Measurements from ENCODE around the gene NXPE1.
"Not testable (repeated sequence)": the region's sequence is repeated elsewhere in the genome, so short reads cannot be mapped to it uniquely, and the experiment has no call there.

Gene NXPE1

DNA sequence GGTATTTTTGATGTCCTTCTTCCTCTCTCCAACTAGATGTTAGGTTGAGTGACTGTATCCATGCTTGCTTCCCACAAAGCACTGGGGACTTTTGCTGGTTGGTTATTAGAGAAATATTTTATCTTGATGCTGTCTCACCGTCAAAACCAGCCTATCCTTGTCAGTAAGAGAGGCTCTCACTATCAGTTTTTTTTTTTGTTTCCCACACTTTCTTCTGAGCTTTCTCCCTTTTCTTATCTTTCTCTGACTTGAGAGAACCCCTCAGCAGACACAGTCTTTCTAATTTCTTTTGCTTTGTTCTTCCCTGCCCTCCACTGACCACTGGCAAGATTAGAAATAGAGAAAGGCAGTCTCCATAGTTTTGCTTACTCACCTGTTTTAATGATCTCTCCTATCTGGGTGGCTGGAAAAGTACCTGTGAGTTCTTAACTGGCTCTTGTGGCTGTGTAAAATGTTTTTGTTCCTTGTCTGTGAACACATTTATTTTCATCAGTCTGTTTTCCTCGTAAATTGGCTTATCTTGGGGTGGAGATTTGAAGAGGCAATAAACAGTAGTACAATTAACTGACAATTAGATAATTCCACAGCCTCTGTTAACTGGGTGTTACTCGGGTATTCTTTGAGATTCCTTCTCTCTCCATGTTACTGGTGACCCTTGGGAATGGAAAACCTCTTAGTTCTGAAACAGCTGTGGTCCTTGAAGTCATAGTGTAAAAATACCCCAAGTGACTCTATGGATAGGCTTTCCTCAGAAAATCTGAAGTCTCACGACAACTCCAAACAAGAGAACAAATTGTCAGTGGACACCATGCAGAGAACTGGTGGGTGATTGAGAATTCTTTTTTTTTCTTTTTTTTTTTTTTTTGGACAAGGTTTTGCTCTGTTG, at the start of gene NXPE1:
TSS of gene NXPE1 (minus strand) at position 457 of the 886 bp plus-strand sequence. CDS start 8,680 bp downstream, outside the sequence.
- DNase-seq (ENCODE audit: low spot score) = no peak

DNA sequence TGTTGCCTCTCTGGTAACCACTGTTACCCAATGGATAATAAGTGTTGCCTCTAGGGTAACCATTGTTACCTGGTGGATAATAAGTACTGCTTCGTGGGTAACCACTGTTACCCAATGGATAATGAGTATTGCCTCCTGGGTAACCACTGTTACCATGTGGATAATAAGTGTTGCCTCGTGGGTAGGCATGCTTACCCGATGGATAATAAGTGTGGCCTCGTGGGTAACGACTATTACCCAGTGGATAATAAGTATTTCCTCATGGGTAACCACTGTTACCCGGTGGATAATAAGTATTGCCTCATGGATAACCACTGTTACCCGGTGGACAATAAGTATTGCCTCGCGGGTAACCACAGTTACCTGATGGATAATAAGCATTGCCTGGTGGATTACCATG, 49.7 kb upstream of the NXPE1 start:
- DNase-seq (ENCODE audit: low spot score) = no peak

GRCh38 chr11:114608605-114609004, 48.9 kb upstream of the NXPE1 start:
- DNase-seq (ENCODE audit: low spot score) = not testable (repeated sequence)

DNA sequence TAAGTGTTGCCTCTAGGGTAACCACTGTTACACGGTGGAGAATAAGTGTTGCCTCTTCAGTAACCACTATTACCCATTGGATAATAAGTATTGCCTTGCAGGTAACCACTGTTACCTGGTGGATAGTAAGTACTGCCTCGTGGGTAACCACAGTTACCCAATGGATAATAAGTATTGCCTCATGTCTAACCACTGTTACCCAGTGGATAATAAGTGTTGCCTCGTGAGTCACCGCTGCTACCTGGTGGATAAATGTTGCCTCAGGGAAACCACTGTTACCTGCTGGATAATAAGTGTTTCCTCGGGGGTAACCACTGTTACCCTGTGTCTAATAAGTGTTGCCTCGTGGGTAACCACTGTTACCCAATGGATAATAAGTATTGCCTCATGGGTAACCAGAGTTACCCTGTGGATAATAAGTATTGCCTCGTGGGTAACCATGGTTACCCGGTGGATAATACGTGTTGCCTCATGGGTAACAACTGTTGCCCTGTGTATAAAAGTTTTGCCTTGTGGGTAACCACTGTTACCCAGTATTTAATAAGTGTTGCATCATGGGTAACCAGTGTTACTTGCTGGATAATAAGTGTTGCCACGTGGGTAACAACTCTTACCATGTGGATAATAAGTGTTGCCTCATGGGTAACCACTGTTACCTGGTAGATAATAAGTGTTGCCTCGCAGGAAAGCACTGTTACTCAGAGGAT, 48.2 kb upstream of the NXPE1 start:
- DNase-seq (ENCODE audit: low spot score) = no peak

- DNase-seq (ENCODE audit: low spot score) = not testable (repeated sequence)
Observed at GRCh38 chr11:114606802-114607075, 47.1 kb upstream of the NXPE1 start.

- DNase-seq (ENCODE audit: low spot score) = no peak
Observed at GRCh38 chr11:114606003-114606801, 46.5 kb upstream of the NXPE1 start.

DNA sequence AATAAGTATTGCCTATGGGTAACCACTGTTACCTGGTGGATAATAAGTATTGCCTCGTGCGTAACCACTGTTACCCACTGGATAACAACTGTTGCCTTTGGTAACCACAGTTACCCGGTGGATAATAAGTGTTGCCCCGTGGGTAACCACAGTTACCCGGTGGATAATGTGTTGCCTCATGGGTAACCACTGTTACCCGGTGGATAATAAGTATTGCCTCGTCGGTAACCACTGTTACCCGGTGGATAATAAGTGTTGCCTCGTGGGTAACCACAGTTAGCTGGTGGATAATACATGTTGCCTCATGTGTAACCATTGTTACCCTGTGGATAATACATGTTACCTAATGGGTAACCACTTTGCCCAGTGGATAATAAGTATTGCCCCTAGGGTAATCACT, 45.7 kb upstream of the NXPE1 start:
- no peak for DNase-seq (ENCODE audit: low spot score)

DNA sequence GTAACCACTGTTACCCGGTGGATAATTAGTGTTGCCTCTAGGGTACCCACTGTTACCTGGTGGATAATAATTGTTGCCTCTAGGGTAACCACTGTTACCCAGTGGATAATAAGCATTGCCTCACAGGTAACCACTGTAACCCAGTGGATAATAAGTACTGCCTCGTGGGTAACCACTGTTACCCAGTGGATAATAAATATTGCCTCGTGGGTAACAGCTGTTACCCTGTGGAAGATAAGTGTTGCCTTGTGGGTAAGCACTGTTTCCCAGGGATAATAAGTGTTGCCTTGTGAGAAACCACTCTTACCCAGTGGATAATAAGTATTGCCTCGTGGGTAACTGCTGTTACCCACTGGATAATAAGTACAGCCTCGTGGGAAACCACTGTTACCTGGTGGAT, 45.2 kb upstream of the NXPE1 start:
- DNase-seq (ENCODE audit: low spot score) = no peak

DNA sequence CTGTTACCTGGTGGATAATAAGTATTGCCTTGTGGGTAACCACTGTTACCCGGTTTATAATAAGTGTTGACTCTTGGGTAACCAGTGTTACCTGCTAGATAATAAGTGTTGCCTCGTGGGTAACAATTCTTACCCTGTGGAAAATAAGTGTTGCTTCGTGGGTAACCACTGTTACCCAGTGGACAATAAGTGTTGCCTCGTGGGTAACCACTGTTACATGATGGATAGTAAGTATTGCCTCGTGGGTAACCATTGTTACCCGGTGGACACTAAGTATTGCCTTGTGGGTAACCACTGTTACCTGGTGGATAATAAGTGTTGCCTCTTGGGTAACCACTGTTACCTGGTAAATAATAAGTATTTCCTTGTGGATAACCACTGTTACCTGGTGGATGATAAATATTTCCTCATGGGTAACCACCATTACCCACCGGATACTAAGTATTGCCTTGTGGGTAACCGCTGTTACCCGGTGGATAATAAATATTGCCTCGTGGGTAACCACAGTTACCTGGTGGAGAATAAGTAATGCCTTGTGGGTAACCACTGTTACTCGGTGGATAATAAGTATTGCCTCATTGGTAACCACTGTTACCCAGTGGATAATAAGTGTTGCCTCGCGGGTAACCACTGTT, 44.6 kb upstream of the NXPE1 start:
- DNase-seq (ENCODE audit: low spot score) = no peak

DNA sequence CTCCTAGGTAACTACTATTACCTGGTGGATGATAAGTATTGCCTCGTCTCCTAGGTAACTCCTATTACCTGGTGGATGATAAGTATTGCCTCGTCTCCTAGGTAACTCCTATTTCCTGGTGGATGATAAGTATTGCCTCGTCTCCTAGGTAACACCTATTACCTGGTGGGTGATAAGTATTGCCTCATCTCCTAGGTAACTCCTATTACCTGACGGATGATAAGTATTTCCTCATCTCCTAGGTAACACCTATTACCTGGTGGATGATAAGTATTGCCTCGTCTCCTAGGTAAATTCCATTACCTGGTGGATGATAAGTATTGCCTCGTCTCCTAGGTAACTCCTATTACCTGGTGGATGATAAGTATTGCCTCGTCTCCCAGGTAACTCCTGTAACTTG, 43.5 kb upstream of the NXPE1 start:
- DNase-seq (ENCODE audit: low spot score) = not testable (repeated sequence)

DNA sequence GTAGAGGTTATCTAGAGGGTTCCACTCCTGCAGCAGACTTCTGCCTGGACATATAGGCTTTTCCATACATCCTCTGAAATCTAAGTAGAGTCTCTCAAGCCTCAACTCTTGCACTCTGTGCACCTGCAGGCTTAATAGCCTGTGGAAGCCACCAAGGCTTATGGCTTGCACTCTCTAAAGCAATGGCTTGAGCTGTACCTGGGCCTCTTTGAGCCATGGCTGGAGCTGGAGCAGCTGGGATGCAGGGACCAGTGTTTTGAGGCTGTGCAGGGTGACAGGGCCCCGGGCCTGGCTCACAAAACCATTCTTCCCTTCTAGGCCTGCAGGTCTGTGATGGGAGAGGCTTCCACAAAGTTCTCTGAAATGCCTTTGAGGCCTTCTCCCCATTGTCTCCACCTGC, 38.8 kb upstream of the NXPE1 start:
- DNase-seq (ENCODE audit: low spot score) = no peak

DNA sequence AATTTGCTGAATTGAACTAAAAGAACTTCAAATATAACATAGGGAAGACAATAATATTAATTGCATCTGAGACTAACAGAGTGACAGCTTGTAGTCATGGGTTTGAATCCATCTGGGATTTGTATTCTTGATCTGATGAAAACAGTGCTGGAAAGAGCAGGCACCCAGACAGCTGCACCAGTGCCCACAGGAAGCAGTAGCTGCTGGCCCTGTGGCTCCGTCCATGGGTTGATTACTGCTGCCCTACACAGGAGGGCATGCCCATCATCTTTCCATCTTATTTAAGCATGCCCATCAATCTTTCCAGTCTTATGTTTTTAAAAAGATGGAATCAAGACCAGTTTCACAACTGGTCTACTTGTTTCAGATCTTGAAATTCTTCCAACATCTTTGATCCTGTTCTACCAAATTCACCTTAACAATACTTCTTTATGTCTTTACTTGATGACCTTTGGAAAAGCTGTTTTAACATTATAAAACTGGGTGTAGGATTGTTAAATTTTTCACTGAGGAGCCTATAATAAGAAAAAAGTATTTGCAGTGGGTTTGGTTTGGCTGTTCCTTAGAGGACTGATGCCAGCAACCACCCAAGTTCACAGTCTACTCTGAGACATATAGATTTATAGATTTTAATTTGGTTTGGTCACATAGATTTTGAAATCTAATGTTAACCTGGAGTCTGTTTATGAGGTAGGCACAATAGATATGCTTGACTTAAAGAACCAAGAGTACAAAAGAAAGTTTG, 36.7 kb upstream of the NXPE1 start:
- no peak for DNase-seq (ENCODE audit: low spot score)

- DNase-seq (ENCODE audit: low spot score) = no peak
Observed at GRCh38 chr11:114595571-114595970, 35.9 kb upstream of the NXPE1 start, which contains the start of gene NXPE4. NXPE4 (minus strand) TSS chr11:114595786; CDS start chr11:114594759, 1,027 bp downstream.

DNA sequence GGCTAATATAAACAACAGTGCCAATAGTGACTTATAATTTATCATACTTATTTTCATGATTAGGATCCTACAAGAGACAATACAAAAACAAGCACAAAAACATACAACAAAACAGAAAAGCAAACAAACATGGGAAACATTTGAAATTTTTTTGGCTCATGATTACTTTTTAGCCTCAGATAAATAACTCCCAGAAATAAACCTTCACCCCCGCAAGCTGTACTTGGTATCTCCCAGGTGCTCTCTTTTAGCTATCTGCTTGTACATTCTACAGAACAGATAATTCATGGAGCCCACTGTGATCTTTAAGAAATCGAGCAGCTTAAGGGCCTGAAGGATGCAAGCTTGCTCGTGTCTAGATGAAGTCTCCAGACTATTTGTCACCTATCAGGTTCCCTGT, 35.0 kb upstream of the NXPE1 start:
- no peak for DNase-seq (ENCODE audit: low spot score)

- no peak for DNase-seq (ENCODE audit: low spot score)
Observed at GRCh38 chr11:114587398-114587953, 27.8 kb upstream of the NXPE1 start.

DNA sequence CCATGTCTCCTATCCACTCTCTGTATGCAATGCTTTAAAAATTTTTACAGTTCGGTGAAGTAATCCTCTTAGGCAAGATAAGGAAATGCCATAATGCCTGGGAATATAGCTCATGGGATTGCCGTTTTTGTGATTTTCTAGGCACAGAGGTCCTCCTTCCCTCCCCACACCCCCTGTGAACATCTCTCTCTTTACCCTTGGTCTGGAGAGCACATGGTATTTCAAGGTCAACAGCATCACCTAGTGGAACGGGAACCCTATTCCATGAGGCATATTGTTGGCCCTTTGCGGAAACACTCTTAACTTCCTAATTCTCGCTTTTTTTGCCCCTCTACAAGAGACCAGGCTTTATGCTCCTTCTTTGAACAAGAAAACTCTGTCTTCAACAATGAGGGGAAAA, 27.1 kb upstream of the NXPE1 start:
- DNase-seq (ENCODE audit: low spot score) = no peak

DNA sequence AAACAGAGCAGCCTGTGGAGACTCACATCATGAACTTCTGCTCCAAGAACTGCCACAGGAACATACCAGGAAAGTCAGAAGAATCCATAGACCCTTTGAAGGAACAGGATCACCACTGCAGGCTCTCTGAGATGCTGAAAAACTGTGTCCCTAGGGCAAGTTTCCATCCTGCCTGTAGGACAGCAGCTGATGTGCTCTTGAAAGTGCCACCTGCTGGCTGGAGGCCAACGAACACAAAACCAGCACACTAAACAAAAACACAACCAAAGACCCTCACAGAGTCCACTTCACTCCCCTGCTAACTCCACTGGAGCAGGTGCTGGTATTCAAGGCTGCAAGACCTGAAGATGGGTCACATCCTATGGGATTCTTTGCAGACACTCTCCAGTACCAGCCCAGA, 12.0 kb upstream of the NXPE1 start:
- no peak for DNase-seq (ENCODE audit: low spot score)

DNA sequence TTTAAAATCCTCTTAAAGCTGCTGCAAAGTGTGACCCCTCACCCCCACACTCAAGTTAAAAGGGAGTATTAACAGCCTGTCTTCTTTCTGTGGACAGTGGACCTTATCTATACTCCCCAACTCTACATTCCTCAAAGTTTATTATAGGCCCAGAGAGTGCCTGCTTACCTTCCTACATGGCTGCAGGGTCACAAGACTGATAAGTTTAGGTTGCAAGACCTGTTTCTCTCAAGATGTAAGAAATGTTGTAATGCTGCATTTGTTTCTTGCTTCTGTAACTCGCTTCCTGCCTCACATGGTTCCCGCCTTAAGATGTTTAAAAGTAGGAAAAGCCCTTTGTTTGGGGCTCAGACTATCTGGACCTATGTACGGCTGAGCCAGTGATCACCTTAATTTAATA, 10.1 kb upstream of the NXPE1 start:
- no peak for DNase-seq (ENCODE audit: low spot score)

DNA sequence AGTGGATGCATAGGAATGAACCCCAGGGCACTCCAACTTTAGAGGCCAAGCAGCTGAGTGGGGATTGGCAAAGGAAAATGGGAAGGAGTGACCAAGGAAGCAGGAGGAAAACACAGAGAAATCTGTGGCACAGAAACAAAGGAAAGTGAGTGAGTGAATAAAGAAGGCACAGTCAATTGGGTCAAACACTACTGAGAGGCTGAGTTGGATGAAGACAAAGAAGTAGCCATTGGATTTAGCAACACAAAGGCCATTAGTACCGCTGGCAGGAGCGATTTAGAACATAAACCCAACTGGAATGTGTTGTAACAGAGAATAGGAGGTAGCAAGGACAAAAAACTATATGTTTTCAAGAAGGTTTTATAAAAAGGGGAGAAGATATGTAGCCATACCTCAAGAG, 6.6 kb upstream of the NXPE1 start:
- no peak for DNase-seq (ENCODE audit: low spot score)

- DNase-seq (ENCODE audit: low spot score) = no peak
Observed at GRCh38 chr11:114564831-114565230, 5.2 kb upstream of the NXPE1 start.

DNA sequence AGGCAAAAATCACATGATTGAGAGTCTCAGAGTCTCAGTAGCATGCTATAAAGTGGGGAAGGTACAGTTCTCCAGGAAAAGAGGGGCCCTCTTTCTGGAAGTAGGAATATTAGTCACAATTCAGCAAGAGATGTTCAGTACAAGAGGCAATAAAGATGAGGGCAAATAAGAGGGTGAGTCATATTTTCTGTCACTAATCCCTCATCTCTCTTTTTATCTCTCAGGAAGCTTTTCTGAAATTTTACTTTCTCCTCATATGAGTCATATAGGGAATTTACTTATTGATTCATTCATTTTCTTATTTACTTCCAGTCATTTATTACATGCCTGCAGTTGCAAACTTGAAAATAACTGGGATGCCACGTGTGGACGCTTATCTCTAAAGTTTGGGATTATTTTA, 3.4 kb upstream of the NXPE1 start:
- DNase-seq (ENCODE audit: low spot score) = no peak
